ENCODE measurements around the gene SP2. TPM values are rescaled to one million over a fixed set of nuclear protein-coding genes. Genes with fewer than 3 reads are reported as not detected.
A peak's percentile ranks its signal among the peaks of the same experiment; 100 is the strongest.

SP2 gene
- total RNA-seq, 2 experiments from 2014 or later: 28.1 to 28.2 TPM

DNA sequence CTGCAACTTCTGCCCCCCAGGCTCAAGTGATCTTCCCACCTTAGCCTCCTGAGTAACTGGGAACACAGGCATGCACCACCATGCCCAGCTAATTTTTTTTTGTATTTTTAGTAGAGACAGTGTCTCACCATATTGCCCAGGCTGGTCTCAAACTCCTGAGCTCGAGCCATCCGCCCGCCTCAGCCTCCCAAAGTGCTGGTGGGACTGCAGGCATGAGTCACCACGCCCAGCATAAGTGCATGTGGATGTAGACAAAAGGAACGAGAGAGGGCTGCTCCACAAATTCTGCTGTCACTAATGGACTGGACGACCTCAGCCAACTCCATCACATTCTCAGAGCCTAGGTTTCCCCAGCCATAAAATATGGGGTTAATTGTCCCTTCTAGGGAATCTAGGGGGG lies 7.7 kb upstream of the SP2 start:
- Mint-ChIP-seq H3K36me3 (peaks cover 3% of the 10 kb centered on the region), H3K9me3 (no peaks in the 10 kb centered on the region), H3K4me1 (peaks cover 19% of the 10 kb centered on the region), H3K27ac (no peak overlapping the region), H3K4me3 (no peak overlapping the region), H3K27me3 (no peaks in the 10 kb centered on the region)
- POLR2A ChIA-PET: interaction anchor here (0.9 kb wide), 1 partner anchor 45 kb away, joined by 3 read pairs; no protein-coding TSS in a partner anchor
- no peak for ATAC-seq (ENCODE audit: low read depth)
- no peak for DNase-seq

- POLR2A ChIA-PET: interaction anchor here (0.5 to 3.5 kb wide), 5 partner anchors 47 to 1017 kb away, joined by 3 to 24 read pairs (median 4); partner anchors contain the start of genes LRRC46, MRPL10 and SCRN2
- Mint-ChIP-seq H3K4me1 (peaks cover 28% of the 10 kb centered on the region), H3K27me3 (no peaks in the 10 kb centered on the region), H3K9me3 (no peaks in the 10 kb centered on the region), H3K36me3 (peaks cover 3% of the 10 kb centered on the region), H3K4me3 (no peak overlapping the region), H3K27ac (no peak overlapping the region)
- DNase-seq (peak; percentile 93), ATAC-seq (ENCODE audit: low read depth) (peak; percentile 98)
These were observed 6.1 kb upstream of the SP2 start for GRCh38 chr17:47889734-47890529.

DNA sequence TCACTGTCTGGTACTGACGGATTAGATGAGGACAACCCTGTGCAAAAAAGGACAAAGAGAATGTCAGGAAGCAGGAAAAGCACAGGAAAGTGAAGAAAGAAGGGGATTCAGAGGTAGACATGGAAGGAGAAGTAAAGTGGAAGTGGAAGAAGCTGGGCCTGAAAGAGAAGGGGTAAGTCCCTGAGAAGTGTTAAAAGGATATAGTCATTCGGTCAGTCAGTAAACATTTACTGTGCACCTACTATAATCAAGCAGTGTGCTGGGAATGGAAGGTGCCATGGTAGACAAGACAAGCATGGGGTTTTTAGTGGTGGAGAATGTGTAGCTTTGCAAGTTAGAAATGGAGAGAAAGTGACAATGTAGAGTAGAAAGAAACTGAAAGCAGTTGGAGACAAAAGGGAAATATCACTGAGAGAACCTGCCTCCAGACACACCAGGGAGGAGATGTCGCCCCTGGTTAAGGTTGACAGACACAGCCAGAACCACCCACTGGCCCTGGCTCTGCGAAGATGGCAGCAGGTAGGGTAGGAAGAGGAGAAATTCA lies 4.4 kb upstream of the SP2 start:
- DNase-seq (no peak), ATAC-seq (ENCODE audit: low read depth) (no peak)
- POLR2A ChIA-PET: interaction anchor here (3.5 kb wide), 1 partner anchor 51 kb away, joined by 24 read pairs; the partner anchor contains the start of gene SCRN2
- Mint-ChIP-seq H3K36me3 (peaks cover 3% of the 10 kb centered on the region), H3K9me3 (no peaks in the 10 kb centered on the region), H3K4me1 (peaks cover 25% of the 10 kb centered on the region), H3K4me3 (peak overlapping the region; percentile 25), H3K27ac (peak overlapping the region; percentile 68), H3K27me3 (no peaks in the 10 kb centered on the region)

DNA sequence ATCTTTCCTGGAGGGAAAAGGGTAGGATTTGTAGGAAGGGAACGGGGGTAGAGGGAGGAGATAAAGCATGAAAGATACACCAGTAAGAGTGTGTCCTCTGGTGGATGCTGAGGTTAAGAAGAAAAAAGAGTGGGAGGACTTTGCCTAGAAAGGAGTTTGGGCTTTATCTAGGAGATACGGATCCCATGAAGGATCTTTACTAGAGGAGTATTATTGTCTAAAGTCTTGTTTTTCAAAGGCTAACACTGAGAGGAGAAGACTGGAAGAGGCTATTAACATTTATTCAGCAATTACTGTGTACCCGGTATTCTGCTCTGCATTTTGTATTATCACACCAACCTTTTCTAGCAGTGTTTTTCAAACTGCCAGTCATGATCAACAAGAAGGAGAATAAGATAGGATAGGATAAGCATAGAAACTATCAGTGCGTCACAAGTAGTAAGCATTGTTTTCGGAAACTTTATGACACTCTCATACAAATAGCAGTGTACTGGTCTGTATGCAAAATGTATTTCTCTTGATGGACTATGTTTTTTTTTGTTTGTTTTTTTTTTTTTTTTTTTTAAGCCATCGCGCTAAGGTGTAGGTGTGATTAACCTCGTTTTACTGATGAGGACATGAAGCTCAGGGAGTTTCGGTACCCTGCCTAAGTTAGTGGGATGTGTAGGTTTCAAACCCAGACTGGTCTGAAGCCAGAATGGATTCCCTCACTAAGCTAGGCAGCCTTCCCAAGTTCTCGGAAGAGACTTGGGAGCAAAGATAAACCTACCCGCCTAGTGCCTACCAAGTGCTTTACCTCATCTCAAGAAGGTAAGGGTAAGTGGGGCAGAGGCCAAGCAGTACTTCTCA lies 1.3 kb upstream of the SP2 start:
- Mint-ChIP-seq H3K36me3 (peaks cover 7% of the 10 kb centered on the region), H3K4me1 (peaks cover 34% of the 10 kb centered on the region), H3K4me3 (peak overlapping the region; percentile 100), H3K9me3 (no peaks in the 10 kb centered on the region), H3K27ac (peak overlapping the region; percentile 100), H3K27me3 (no peaks in the 10 kb centered on the region)
- POLR2A ChIA-PET: interaction anchor here (0.9 to 2.8 kb wide), 22 partner anchors 9 to 246 kb away, joined by 3 to 32 read pairs (median 7); partner anchors contain the start of genes CDK5RAP3, LRRC46, MRPL10 and NFE2L1
- no peak for ATAC-seq (ENCODE audit: low read depth)
- DNase-seq: no peak

GRCh38 chr17:47895347-47895855 lies 635 bp upstream of the SP2 start:
- ATAC-seq (ENCODE audit: low read depth) (no peak), DNase-seq (no peak)
- Mint-ChIP-seq H3K4me1 (peaks cover 34% of the 10 kb centered on the region), H3K9me3 (no peaks in the 10 kb centered on the region), H3K27ac (peak overlapping the region; percentile 100), H3K4me3 (peak overlapping the region; percentile 100), H3K36me3 (peaks cover 7% of the 10 kb centered on the region), H3K27me3 (no peaks in the 10 kb centered on the region)
- POLR2A ChIA-PET: interaction anchor here (0.5 to 2.8 kb wide), 28 partner anchors 9 to 767 kb away, joined by 3 to 32 read pairs (median 7); partner anchors contain the start of genes CDK5RAP3, LRRC46, MRPL10 and NFE2L1

DNA sequence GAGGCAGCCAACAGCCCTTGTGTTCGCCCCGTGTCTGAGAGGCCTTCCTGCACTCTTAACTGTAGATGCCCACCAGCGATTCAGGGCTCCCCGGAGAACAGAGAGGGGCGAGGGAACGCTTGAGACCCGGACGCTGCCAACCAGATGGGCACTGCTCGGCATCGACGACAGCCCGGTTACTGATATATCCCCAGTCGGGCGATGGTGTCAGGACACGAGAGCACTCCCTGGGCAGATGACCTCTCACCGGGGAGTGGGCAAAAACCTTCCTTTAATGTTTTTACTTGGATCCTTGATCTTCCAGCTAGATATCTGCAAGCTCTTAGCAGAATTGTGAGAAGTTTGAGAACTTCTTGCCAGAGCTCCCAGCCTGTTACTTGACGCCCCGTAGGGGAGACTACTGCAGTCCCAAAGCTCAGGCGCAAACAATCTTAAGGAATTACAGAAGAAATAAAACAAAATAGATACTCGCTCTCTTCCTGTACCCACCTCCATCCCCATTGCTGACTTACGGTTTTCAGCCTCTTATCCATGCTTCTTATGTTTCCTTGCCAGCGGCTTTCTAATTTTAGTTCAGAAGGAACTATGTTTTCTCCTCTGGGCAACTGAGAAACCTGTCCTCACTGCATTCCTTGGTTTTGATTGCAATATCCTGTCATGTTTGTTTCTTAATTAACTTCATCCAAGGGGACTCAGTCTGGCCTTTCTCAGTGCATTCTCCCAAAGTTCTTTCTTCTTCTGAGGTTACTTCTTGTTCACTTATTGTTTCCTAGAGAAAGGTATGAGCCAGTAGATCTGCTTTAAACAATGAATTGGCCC lies 845 bp downstream of the SP2 start:
- Mint-ChIP-seq H3K27me3 (no peaks in the 10 kb centered on the region), H3K4me3 (peak overlapping the region; percentile 100), H3K36me3 (peaks cover 4% of the 10 kb centered on the region), H3K27ac (peak overlapping the region; percentile 91), H3K4me1 (peaks cover 27% of the 10 kb centered on the region), H3K9me3 (no peaks in the 10 kb centered on the region)
- DNase-seq: no peak
- POLR2A ChIA-PET: interaction anchor here (0.5 to 2.8 kb wide), 7 partner anchors 48 to 121 kb away, joined by 3 to 31 read pairs (median 5); partner anchors contain the start of genes CDK5RAP3, LRRC46, MRPL10 and SCRN2
- no peak for ATAC-seq (ENCODE audit: low read depth)

DNA sequence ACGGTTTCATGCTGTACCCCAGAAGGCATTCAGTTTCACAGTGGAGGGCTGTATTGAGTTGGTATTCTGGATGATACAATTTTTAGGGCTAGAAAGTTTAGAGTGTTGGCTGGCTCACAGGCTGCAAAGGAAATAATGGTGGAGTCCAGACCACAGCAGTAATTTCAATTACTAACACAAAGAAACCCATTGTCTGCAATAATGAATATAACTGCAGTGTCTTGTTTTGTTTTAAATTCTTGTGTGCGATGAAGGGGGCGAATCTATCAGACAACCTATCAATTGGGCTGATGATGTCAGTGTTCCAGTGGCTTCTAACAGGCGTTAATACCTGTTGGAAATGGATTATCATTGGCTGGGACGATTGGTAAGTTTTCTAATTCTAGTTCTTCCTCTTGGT lies 1.5 kb downstream of the SP2 start:
- H3K4me1 Mint-ChIP-seq: peaks cover 30% of the 10 kb centered on the region
- POLR2A ChIA-PET: interaction anchor here (1.1 kb wide), 1 partner anchor 48 kb away, joined by 3 read pairs; no protein-coding TSS in a partner anchor
- peaks cover 4% of the 10 kb centered on the region for H3K36me3 Mint-ChIP-seq
- no peaks in the 10 kb centered on the region for H3K27me3 Mint-ChIP-seq
- peak overlapping the region; percentile 100 for H3K4me3 Mint-ChIP-seq
- no peaks in the 10 kb centered on the region for H3K9me3 Mint-ChIP-seq
- H3K27ac Mint-ChIP-seq: peak overlapping the region; percentile 91
- DNase-seq (no peak), ATAC-seq (ENCODE audit: low read depth) (no peak)

DNA sequence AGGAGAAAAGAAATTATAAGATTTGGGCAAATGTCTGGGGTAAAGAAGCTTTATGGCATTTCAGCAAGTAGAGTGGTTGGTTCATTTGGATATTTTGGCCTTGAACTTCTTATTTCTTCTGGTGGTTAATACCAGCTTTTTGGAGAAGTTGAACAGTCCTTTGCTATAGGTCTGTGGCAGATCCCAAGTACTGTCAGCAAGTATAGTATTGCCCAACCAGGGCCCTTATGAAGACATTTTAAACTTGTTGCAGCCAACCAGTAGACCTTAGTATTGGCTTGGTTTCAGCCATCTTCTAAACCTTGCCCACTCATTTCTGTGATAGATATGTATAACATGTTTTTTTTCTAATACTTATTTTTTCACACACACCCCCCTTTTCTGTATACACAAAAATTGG lies 2.2 kb downstream of the SP2 start:
- Mint-ChIP-seq H3K9me3 (no peaks in the 10 kb centered on the region), H3K36me3 (peaks cover 7% of the 10 kb centered on the region), H3K27me3 (no peaks in the 10 kb centered on the region), H3K27ac (no peak overlapping the region), H3K4me1 (peaks cover 30% of the 10 kb centered on the region), H3K4me3 (no peak overlapping the region)
- DNase-seq (no peak), ATAC-seq (ENCODE audit: low read depth) (no peak)
- POLR2A ChIA-PET: no interaction called here

DNA sequence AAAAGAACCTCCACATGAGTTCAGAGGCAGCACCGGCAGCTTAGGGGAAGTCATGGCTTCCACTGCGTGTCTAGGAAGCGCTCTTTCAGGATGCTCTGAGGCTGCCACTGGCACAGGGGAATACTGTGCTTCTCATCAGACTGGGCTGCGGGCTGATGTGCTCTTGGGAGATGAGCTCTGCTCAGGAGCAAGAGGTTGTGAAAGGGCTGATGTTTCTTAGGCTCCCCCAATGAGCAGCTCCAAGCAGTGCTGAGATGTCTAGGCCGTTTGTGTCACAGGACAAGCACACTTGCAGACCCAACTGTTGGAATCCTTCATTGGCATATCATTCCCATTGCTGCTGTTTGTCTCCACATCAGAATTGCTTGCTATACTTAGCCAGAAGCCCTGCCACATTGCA lies 3.6 kb downstream of the SP2 start:
- DNase-seq (no peak), ATAC-seq (ENCODE audit: low read depth) (no peak)
- no peaks in the 10 kb centered on the region for H3K9me3 Mint-ChIP-seq
- no peak overlapping the region for H3K4me3 Mint-ChIP-seq
- no peak overlapping the region for H3K27ac Mint-ChIP-seq
- peaks cover 9% of the 10 kb centered on the region for H3K36me3 Mint-ChIP-seq
- POLR2A ChIA-PET: no interaction called here
- H3K4me1 Mint-ChIP-seq: peaks cover 19% of the 10 kb centered on the region
- no peaks in the 10 kb centered on the region for H3K27me3 Mint-ChIP-seq

DNA sequence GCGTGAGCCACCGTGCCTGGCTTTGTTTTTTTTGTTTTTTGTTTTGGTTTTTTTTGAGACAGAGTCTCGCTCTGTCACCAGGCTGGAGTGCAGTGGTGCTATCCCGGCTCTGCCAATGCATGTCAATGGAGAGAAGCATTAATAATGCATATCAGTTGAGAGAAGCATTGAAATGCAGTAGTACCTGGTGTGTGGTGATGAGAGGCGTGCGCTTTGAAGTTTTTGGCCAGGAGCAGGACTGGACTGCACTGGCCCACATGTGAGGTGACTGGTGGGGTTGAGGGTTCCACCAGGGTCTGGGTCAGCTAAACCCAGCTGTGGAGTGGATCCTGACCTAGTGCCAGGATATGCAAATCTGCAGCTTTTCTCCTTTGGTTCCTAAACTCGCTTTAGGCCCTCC lies 5.4 kb downstream of the SP2 start:
- Mint-ChIP-seq H3K4me3 (no peak overlapping the region), H3K4me1 (peaks cover 16% of the 10 kb centered on the region), H3K27me3 (no peaks in the 10 kb centered on the region), H3K9me3 (no peaks in the 10 kb centered on the region), H3K27ac (no peak overlapping the region), H3K36me3 (peaks cover 9% of the 10 kb centered on the region)
- POLR2A ChIA-PET: no interaction called here
- DNase-seq (no peak), ATAC-seq (ENCODE audit: low read depth) (no peak)

GRCh38 chr17:47902039-47902744 lies 6.2 kb downstream of the SP2 start:
- Mint-ChIP-seq H3K27me3 (no peaks in the 10 kb centered on the region), H3K4me3 (no peak overlapping the region), H3K27ac (no peak overlapping the region), H3K36me3 (peaks cover 8% of the 10 kb centered on the region), H3K4me1 (peaks cover 20% of the 10 kb centered on the region), H3K9me3 (no peaks in the 10 kb centered on the region)
- DNase-seq (no peak), ATAC-seq (ENCODE audit: low read depth) (no peak)
- POLR2A ChIA-PET: no interaction called here
